Tracheal epithelial cell (primary cell): ENCODE measurements around the gene SCN10A. TPM values are rescaled to one million over a fixed set of nuclear protein-coding genes. Genes with fewer than 3 reads are reported as not detected.

Source experiments
- total RNA-seq: library from RNA; depleted of rRNA; stranded (reverse); fragments of >200 nt; gene quantifications from 2 replicates; pipeline ENCODE4 v1.2.1, GENCODE V29; 2014

SCN10A gene
- not detected in 2 replicates for total RNA-seq

DNA sequence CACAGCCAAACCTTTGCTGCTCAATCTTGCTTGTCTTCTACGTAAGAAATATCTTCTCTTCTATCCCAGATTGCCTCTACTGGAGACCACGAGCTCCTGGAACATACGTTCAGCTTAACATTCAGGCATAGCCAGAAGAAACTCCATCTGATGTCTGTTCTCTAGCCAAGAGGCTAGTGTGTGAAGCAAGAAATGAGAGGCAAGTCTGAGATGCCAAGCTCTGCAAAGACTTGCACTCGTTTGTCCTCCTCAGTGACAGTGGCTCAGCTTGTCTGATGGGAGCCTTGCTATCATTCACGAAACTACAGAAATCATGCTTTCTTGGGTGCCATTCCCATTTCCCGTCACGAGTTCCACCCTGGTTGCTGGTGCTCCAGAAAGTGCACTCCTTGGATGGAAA lies at the start of gene SCN10A:
TSS of gene SCN10A (minus strand) at position 192 of the 400 bp plus-strand sequence. CDS start 22,207 bp downstream, outside the sequence.

DNA sequence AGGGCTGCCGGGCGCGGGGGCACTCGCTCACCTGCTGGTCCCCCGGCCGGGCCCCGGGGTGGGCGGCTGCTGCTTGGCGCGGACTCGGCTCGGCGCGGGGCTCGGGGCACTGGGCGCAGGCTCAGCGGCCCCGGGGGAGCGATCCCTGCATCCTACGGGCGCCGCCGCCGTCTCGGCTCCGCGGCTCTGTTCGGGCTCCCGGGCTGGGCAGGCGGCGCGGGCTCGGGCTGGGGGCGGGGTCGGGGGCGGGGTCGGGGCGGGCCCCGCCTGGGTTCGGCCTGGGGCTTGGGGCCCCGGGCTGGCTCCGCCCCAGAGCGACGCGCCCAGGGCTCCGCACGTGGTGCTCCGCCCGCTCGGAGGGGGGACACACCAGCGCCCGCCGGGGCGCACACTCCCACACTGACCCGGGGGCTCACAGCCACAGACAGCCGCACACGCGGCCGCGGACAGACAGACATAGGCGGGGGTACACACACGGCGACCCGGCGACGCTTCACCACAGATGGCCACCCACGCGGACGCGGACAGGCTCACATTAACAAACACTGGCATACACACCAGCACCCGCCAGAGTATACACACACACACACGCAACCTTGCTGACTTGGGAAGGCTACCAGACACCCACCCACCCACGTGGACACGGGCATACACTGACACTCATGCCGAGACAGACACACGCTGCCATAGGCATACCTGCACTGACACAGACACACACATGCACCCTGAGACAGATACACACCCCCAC lies 166.3 kb downstream of the SCN10A start, which contains the start of gene SCN5A:
TSS of gene SCN5A (minus strand) at position 188 of the 748 bp plus-strand sequence. CDS start 16,380 bp downstream, outside the sequence.

Other genes starting within 250 kb of the SCN10A start
- not detected in 2 replicates for gene SCN5A, start 166.5 kb downstream of the SCN10A start, total RNA-seq
- under 0.01 TPM in 1 of 2 replicates, not detected in the other for gene SCN11A, start 235.7 kb upstream of the SCN10A start, total RNA-seq
- gene WDR48, start 235.8 kb upstream of the SCN10A start, total RNA-seq: 22.4 and 28.2 TPM in 2 replicates